Measurements from ENCODE around the gene FBXW5. TPM values are rescaled to one million over a fixed set of nuclear protein-coding genes. Genes with fewer than 3 reads are reported as not detected.

Gene FBXW5
- total RNA-seq, 1 donor from 2014 or later: 81.5 TPM

DNA sequence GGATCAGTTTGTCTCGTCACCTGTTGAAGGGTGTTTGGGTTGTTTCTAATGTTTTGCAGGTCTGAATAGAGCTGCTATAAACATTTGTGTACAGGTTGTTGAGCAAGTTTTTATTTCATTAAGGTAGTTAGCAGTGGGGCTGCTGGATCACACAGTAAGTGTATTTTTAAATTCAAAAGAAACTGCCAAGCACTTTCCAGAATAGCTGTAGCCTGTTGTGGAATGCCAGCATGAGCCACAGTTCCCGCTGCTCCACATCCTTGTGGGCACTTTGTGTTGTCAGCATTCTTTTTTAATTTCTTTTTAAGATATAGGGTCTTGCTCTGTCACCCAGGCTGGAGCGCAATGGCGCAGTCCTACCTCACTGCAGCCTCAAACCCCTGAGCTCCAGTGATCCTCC is 14.5 kb downstream of the FBXW5 start:
- H3K4me3 Mint-ChIP-seq: no peak overlapping the region
- H3K4me1 Mint-ChIP-seq: peaks cover 18% of the 10 kb centered on the region
- no peaks in the 10 kb centered on the region for H3K27me3 Mint-ChIP-seq
- no peak for ATAC-seq (ENCODE audit: low read depth)
- ChIA-PET POLR2A (interaction anchor here (0.6 kb wide), 1 partner anchor 357 kb away, joined by 3 read pairs; no protein-coding TSS in a partner anchor), CTCF (no interaction called here)
- no peak overlapping the region for H3K27ac Mint-ChIP-seq
- peaks cover 32% of the 10 kb centered on the region for H3K36me3 Mint-ChIP-seq (ENCODE audit: low read depth)
- DNase-seq: no peak
- TF ChIP-seq, protein P1, sequence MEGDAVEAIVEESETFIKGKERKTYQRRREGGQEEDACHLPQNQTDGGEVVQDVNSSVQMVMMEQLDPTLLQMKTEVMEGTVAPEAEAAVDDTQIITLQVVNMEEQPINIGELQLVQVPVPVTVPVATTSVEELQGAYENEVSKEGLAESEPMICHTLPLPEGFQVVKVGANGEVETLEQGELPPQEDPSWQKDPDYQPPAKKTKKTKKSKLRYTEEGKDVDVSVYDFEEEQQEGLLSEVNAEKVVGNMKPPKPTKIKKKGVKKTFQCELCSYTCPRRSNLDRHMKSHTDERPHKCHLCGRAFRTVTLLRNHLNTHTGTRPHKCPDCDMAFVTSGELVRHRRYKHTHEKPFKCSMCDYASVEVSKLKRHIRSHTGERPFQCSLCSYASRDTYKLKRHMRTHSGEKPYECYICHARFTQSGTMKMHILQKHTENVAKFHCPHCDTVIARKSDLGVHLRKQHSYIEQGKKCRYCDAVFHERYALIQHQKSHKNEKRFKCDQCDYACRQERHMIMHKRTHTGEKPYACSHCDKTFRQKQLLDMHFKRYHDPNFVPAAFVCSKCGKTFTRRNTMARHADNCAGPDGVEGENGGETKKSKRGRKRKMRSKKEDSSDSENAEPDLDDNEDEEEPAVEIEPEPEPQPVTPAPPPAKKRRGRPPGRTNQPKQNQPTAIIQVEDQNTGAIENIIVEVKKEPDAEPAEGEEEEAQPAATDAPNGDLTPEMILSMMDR (IDR thresholded peaks at IDR 0.05): no peak
- intact Hi-C loops (cut with micrococcal nuclease): no loop called here
- no peaks in the 10 kb centered on the region for H3K9me3 Mint-ChIP-seq

DNA sequence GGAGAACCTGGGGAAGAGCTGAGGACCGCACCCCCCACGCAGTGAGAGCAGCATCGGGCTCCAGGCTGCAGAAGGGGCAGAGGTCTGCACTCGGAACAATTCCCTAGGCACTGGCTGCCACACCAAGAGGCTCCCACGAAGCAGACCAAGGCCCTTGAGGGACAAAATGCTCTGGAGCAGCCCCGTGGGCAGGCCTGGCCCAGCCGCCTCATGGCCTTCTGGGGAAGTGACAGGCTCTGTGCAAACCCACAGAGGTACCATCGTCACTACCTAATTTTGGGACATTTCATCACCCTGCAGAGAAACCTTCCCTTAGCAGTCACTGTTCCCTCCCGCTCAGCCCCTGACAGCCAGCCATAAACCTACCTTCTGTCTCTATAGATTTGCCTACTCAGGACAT is 15.9 kb downstream of the FBXW5 start:
- Mint-ChIP-seq H3K27ac (peak overlapping the region; percentile 13), H3K4me3 (no peak overlapping the region), H3K36me3 (ENCODE audit: low read depth) (peaks cover 44% of the 10 kb centered on the region), H3K9me3 (no peaks in the 10 kb centered on the region), H3K4me1 (peaks cover 18% of the 10 kb centered on the region), H3K27me3 (no peaks in the 10 kb centered on the region)
- POLR2A ChIA-PET: interaction anchor here (1.1 kb wide), 1 partner anchor 26 kb away, joined by 3 read pairs; no protein-coding TSS in a partner anchor
- ATAC-seq (ENCODE audit: low read depth) (peak; percentile 34), DNase-seq (no peak)
- TF ChIP-seq, protein P1 (IDR thresholded peaks at IDR 0.05): no peak
- CTCF ChIA-PET: no interaction called here
- intact Hi-C loops (cut with micrococcal nuclease): no loop called here

GRCh38 chr9:136927343-136928271 is 16.9 kb downstream of the FBXW5 start:
- intact Hi-C loops (cut with micrococcal nuclease): no loop called here
- DNase-seq: no peak
- no peaks in the 10 kb centered on the region for H3K27me3 Mint-ChIP-seq
- no peak for ATAC-seq (ENCODE audit: low read depth)
- peaks cover 11% of the 10 kb centered on the region for H3K4me1 Mint-ChIP-seq
- H3K27ac Mint-ChIP-seq: no peak overlapping the region
- CTCF ChIA-PET: no interaction called here
- TF ChIP-seq, protein P1 (IDR thresholded peaks at IDR 0.05): no peak
- H3K36me3 Mint-ChIP-seq (ENCODE audit: low read depth): peaks cover 50% of the 10 kb centered on the region
- no peaks in the 10 kb centered on the region for H3K9me3 Mint-ChIP-seq
- POLR2A ChIA-PET: interaction anchor here (1.1 kb wide), 1 partner anchor 25 kb away, joined by 3 read pairs; no protein-coding TSS in a partner anchor
- H3K4me3 Mint-ChIP-seq: no peak overlapping the region

DNA sequence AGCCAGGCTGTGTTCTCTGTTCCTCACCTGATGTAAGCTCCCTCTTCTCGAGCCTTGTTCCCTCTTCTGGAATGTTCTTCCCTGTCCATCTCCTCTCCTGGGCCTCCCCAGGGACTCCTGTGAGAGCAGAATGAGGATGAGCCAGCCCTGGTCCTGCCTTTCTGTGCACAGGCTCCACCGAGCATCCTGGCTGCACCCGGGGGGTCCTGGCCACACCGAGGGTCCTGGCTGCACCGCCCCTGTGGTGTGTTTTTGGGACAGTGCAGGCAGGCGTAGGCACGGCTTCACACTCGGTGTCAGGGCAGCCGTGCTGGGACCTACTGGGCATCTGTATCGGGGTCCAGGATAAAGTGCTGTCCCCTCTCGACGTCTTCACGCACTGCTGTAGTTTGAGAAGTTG is 17.8 kb downstream of the FBXW5 start:
- CTCF ChIA-PET: interaction anchor here (1.1 kb wide), 1 partner anchor 84 kb away, joined by 5 read pairs; the partner anchor contains the start of gene AJM1
- H3K27ac Mint-ChIP-seq: no peak overlapping the region
- H3K36me3 Mint-ChIP-seq (ENCODE audit: low read depth): peaks cover 56% of the 10 kb centered on the region
- intact Hi-C loops (cut with micrococcal nuclease): no loop called here
- peaks cover 2% of the 10 kb centered on the region for H3K4me1 Mint-ChIP-seq
- H3K4me3 Mint-ChIP-seq: no peak overlapping the region
- no peaks in the 10 kb centered on the region for H3K27me3 Mint-ChIP-seq
- TF ChIP-seq, protein P1 (IDR thresholded peaks at IDR 0.05): no peak
- ATAC-seq (ENCODE audit: low read depth) (no peak), DNase-seq (no peak)
- no peaks in the 10 kb centered on the region for H3K9me3 Mint-ChIP-seq
- POLR2A ChIA-PET: interaction anchor here (0.7 kb wide), 1 partner anchor 8 kb away, joined by 3 read pairs; no protein-coding TSS in a partner anchor

DNA sequence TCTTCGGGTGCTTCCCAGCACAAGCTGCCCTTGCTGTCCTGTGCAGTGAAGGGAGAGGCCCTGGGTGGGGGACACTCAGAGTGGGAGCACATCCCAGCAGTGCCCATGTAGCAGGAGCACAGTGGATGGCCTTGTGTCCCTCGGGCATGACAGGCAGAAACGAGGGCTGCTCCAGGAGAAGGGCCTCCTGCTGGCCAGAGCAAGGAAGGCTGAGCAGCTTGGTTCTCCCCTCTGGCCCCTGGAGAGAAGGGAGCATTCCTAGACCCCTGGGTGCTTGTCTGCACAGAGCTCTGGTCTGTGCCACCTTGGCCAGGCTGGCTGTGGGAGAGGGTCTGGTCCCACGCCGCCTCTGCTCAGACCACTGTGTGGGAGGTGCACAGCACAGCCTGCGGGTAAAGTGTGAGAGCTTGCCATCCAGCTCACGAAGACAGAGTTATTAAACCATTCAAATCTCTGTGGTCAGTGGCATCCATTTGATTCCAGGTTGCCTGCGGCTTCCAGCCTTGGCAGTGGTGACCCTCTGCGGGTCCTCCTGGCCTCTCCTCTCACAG is 18.3 kb downstream of the FBXW5 start:
- DNase-seq (no peak), ATAC-seq (ENCODE audit: low read depth) (no peak)
- intact Hi-C loops (cut with micrococcal nuclease): no loop called here
- Mint-ChIP-seq H3K4me3 (no peak overlapping the region), H3K27me3 (no peaks in the 10 kb centered on the region), H3K27ac (no peak overlapping the region), H3K36me3 (ENCODE audit: low read depth) (peaks cover 57% of the 10 kb centered on the region), H3K9me3 (no peaks in the 10 kb centered on the region), H3K4me1 (no peaks in the 10 kb centered on the region)
- TF ChIP-seq, protein P1 (IDR thresholded peaks at IDR 0.05): no peak
- CTCF ChIA-PET: interaction anchor here (1.1 kb wide), 1 partner anchor 84 kb away, joined by 5 read pairs; the partner anchor contains the start of gene AJM1
- POLR2A ChIA-PET: interaction anchor here (0.7 kb wide), 2 partner anchors 9 to 60 kb away, joined by 3 read pairs; partner anchors contain the start of gene EDF1
